H1 (cell line): ENCODE results near the gene FAM170B. TPM values are rescaled to one million over a fixed set of nuclear protein-coding genes. Genes with fewer than 3 reads are reported as not detected.

Experiments used
- CTCF ChIA-PET: fragments of 300-600 bp; sonication (Branson Sonifier 250); formaldehyde crosslinking; loops from one replicate; lab custom pipeline; 2021; ENCODE audit not compliant: partially characterized antibody; lab: Charles Lee
- POLR2A ChIA-PET: fragments of 300-600 bp; sonication (Branson Sonifier 250); formaldehyde crosslinking; loops from one replicate; lab custom pipeline; 2021; ENCODE audit warnings: inconsistent platforms; ENCODE audit not compliant: partially characterized antibody; lab: Charles Lee
- DNase-seq, 2 experiments: peaks; one replicate each; pipeline versions ENCODE4 v3.0.0 to v3.0.0-alpha.2; 2010 to 2022; ENCODE audit warnings: low spot score in 2 of 2, low read depth in 1 of 2, mixed read lengths in 1 of 2
- FAIRE-seq: peaks from 2 replicates; lab custom pipeline; 2011; peaks lifted over from hg19 to GRCh38; lab: Jason Lieb, UNC
- H2AFZ ChIP-seq: 2 replicates; pipeline ENCODE4 v1.8.1; 2012; ENCODE audit warnings: low read length, inconsistent platforms
- H2AK5ac ChIP-seq: 2 replicates; pipeline ENCODE4 v1.6.1; 2013; ENCODE audit warnings: low read depth, low read length
- H2BK120ac ChIP-seq: replicated peaks from 2 replicates; pipeline ENCODE3; 2013; ENCODE audit warnings: low read depth, low read length, inconsistent platforms
- H2BK12ac ChIP-seq: 2 replicates; pipeline ENCODE4 v1.6.1; 2013; ENCODE audit warnings: low read depth, low read length
- H2BK15ac ChIP-seq: 2 replicates; pipeline ENCODE4 v1.6.1; 2013; ENCODE audit warnings: low read length
- H2BK20ac ChIP-seq: 2 replicates; pipeline ENCODE4 v1.6.1; 2013; ENCODE audit warnings: low read length
- H2BK5ac ChIP-seq: 2 replicates; pipeline ENCODE4 v1.6.1; 2013; ENCODE audit warnings: low read depth, low read length
- H3K14ac ChIP-seq: 2 replicates; pipeline ENCODE4 v1.6.1; 2013; ENCODE audit warnings: inconsistent platforms; ENCODE audit not compliant: insufficient read length
- H3K18ac ChIP-seq: 2 replicates; pipeline ENCODE4 v1.6.1; 2013; ENCODE audit warnings: low read length; ENCODE audit errors: extremely low read depth
- H3K23ac ChIP-seq: 2 replicates; pipeline ENCODE4 v1.6.1; 2013; ENCODE audit warnings: inconsistent platforms; ENCODE audit not compliant: insufficient read length
- H3K23me2 ChIP-seq: 2 replicates; pipeline ENCODE4 v1.6.1; 2013; ENCODE audit warnings: low read depth, low read length
- H3K27ac ChIP-seq: 2 replicates; pipeline ENCODE4 v1.6.1; 2011; ENCODE audit warnings: low read depth, low read length, inconsistent platforms
- H3K27me3 ChIP-seq, 4 experiments: replicated peaks in 1 of 4; 1 replicate in 1 of 4; 2 replicates in 3 of 4; pipeline versions ENCODE4 v1.6.1 to v1.8.1; 2011 to 2013; ENCODE audit warnings: low read length in 3 of 4, mild to moderate bottlenecking in 3 of 4, inconsistent platforms in 2 of 4, mixed read lengths in 2 of 4, moderate library complexity in 1 of 4; ENCODE audit not compliant: control insufficient read depth in 3 of 4, insufficient read depth in 3 of 4; ENCODE audit errors: extremely low read depth in 1 of 4
- H3K36me3 ChIP-seq, 4 experiments: 2 replicates each; pipeline versions ENCODE4 v1.6.1 to v1.8.1; 2011 to 2013; ENCODE audit warnings: mild to moderate bottlenecking in 4 of 4, low read length in 3 of 4, moderate library complexity in 2 of 4, control low read depth in 1 of 4, inconsistent platforms in 1 of 4; ENCODE audit not compliant: insufficient read depth in 4 of 4, control insufficient read depth in 2 of 4
- H3K4ac ChIP-seq: replicated peaks from 2 replicates; pipeline ENCODE3; 2013; ENCODE audit warnings: low read length, low read depth, mixed read lengths, inconsistent platforms; ENCODE audit not compliant: insufficient read length
- H3K4me1 ChIP-seq, 4 experiments: replicated peaks in 1 of 4; 1 replicate in 1 of 4; 2 replicates in 3 of 4; pipeline versions ENCODE4 v1.6.1 to v1.8.1; 2011 to 2013; ENCODE audit warnings: low read length in 3 of 4, inconsistent platforms in 2 of 4, mixed read lengths in 1 of 4; ENCODE audit not compliant: insufficient read depth in 4 of 4, control insufficient read depth in 3 of 4
- H3K4me2 ChIP-seq, 2 experiments: 2 replicates each; pipeline versions ENCODE4 v1.6.1 to v1.8.1; 2011 to 2013; ENCODE audit warnings: low read depth in 2 of 2, low read length in 2 of 2, control low read depth in 1 of 2, inconsistent platforms in 1 of 2, mild to moderate bottlenecking in 1 of 2; ENCODE audit not compliant: insufficient read depth in 1 of 2
- H3K4me3 ChIP-seq, 4 experiments: fragments of 200-600, 300-600 bp in 1 of 4; sonication (generic), shearing (Covaris generic), sonication (Bioruptor Twin) in 1 of 4; 2 replicates each; pipeline versions ENCODE4 v1.5.1 to v1.8.1; 2011 to 2016; ENCODE audit warnings: low read length in 4 of 4, low read depth in 3 of 4, control low read depth in 2 of 4, inconsistent platforms in 2 of 4, mild to moderate bottlenecking in 2 of 4, mixed read lengths in 1 of 4, moderate library complexity in 1 of 4; ENCODE audit not compliant: insufficient read depth in 2 of 4; ENCODE audit errors: extremely low read depth in 1 of 4
- H3K56ac ChIP-seq: replicated peaks from 2 replicates; pipeline ENCODE3; 2013; ENCODE audit warnings: low read depth, mild to moderate bottlenecking, mixed read lengths, low read length, inconsistent platforms; ENCODE audit not compliant: insufficient read length
- H3K79me1 ChIP-seq: 2 replicates; pipeline ENCODE4 v1.6.1; 2013; ENCODE audit warnings: low read depth, low read length, control low read depth
- H3K79me2 ChIP-seq, 2 experiments: 2 replicates each; pipeline versions ENCODE4 v1.6.1 to v1.8.1; 2012 to 2013; ENCODE audit warnings: low read length in 2 of 2, mild to moderate bottlenecking in 2 of 2, inconsistent platforms in 1 of 2; ENCODE audit not compliant: insufficient read depth in 2 of 2, control insufficient read depth in 1 of 2
- H3K9ac ChIP-seq, 4 experiments: replicated peaks in 1 of 4; 1 replicate in 1 of 4; 2 replicates in 3 of 4; pipeline versions ENCODE4 v1.6.1 to v1.8.1; 2011 to 2013; ENCODE audit warnings: low read depth in 3 of 4, low read length in 3 of 4, control low read depth in 2 of 4, mild to moderate bottlenecking in 2 of 4, moderate library complexity in 2 of 4, inconsistent platforms in 1 of 4; ENCODE audit errors: extremely low read depth in 1 of 4
- H3K9me3 ChIP-seq, 2 experiments: 2 replicates each; pipeline versions ENCODE4 v1.6.1 to v1.8.1; 2012 to 2013; ENCODE audit warnings: mild to moderate bottlenecking in 2 of 2, moderate library complexity in 2 of 2, control low read depth in 1 of 2, inconsistent platforms in 1 of 2, low read depth in 1 of 2, low read length in 1 of 2, mixed read lengths in 1 of 2; ENCODE audit not compliant: insufficient read depth in 2 of 2
- H4K20me1 ChIP-seq, 2 experiments: replicated peaks in 1 of 2; 2 replicates each; pipeline versions ENCODE3 to v1.8.1; 2011 to 2013; ENCODE audit warnings: inconsistent platforms in 2 of 2, low read length in 2 of 2, mild to moderate bottlenecking in 1 of 2; ENCODE audit not compliant: insufficient read depth in 2 of 2, control insufficient read depth in 1 of 2
- H4K5ac ChIP-seq: 2 replicates; pipeline ENCODE4 v1.6.1; 2013; ENCODE audit warnings: low read length, low read depth, mixed read lengths, inconsistent platforms; ENCODE audit not compliant: insufficient read length
- H4K8ac ChIP-seq: 2 replicates; pipeline ENCODE4 v1.8.0; 2013; ENCODE audit warnings: mild to moderate bottlenecking, moderate library complexity, low read length, inconsistent platforms; ENCODE audit not compliant: insufficient read depth; ENCODE audit errors: extremely low read depth
- H4K91ac ChIP-seq: replicated peaks from 2 replicates; pipeline ENCODE3; 2013; ENCODE audit warnings: low read length, mixed read lengths, inconsistent platforms; ENCODE audit not compliant: insufficient read length
- CBX5 ChIP-seq: fragments of 300-800, 300-1000 bp; sonication (generic); IDR thresholded peaks from 2 replicates; pipeline ENCODE4 v1.7.1; 2016; ENCODE audit warnings: antibody characterized with exemption, low read length, low read depth
- CBX8 ChIP-seq: fragments of 300-800, 300-1000 bp; sonication (generic); IDR thresholded peaks from 2 replicates; pipeline ENCODE4 v1.7.1; 2016; ENCODE audit warnings: low read depth, low read length, borderline replicate concordance
- KDM4A ChIP-seq: IDR thresholded peaks from one replicate; pipeline ENCODE4 v1.7.1; 2012; ENCODE audit warnings: low read depth, mild to moderate bottlenecking, moderate library complexity, low read length, inconsistent platforms; ENCODE audit not compliant: severe bottlenecking
- NANOG ChIP-seq: IDR thresholded peaks from 2 replicates; pipeline ENCODE4 v1.6.1; 2011; ENCODE audit warnings: low read length, low read depth, mild to moderate bottlenecking, inconsistent platforms; ENCODE audit not compliant: insufficient read depth, poor library complexity, severe bottlenecking
- NRF1 ChIP-seq: IDR thresholded peaks from 2 replicates; pipeline ENCODE4 v1.6.1; 2011; ENCODE audit warnings: mild to moderate bottlenecking, low read depth, low read length, improper control_type of control experiment
- RAD21 ChIP-seq, 2 experiments: IDR thresholded peaks in 1 of 2; conservative IDR thresholded peaks in 1 of 2; 2 replicates each; pipeline ENCODE4 v1.6.1; 2011; ENCODE audit warnings: low read depth in 2 of 2, low read length in 2 of 2, improper control_type of control experiment in 1 of 2, inconsistent platforms in 1 of 2, mild to moderate bottlenecking in 1 of 2, moderate library complexity in 1 of 2
- SIN3A ChIP-seq, 2 experiments: IDR thresholded peaks in 1 of 2; conservative IDR thresholded peaks in 1 of 2; 2 replicates each; pipeline ENCODE4 v1.6.1; 2011 to 2012; ENCODE audit warnings: low read length in 2 of 2, improper control_type of control experiment in 1 of 2, low read depth in 1 of 2, mild to moderate bottlenecking in 1 of 2
- SIX5 ChIP-seq: IDR thresholded peaks from 2 replicates; pipeline ENCODE4 v1.6.1; 2011; ENCODE audit warnings: mild to moderate bottlenecking, low read depth, low read length
- SRF ChIP-seq: IDR thresholded peaks from 2 replicates; pipeline ENCODE4 v1.6.1; 2011; ENCODE audit warnings: mild to moderate bottlenecking, low read depth, low read length, moderate library complexity
- USF2 ChIP-seq: IDR thresholded peaks from 2 replicates; pipeline ENCODE4 v1.6.1; 2011; ENCODE audit warnings: low read length, improper control_type of control experiment
- ZNF274 ChIP-seq: IDR thresholded peaks from 2 replicates; pipeline ENCODE4 v1.7.0; 2012; ENCODE audit warnings: low read length, borderline replicate concordance; ENCODE audit errors: extremely low read depth
- WGBS, 2 experiments: shearing (Covaris generic) in 1 of 2; methylation state at CpG; one replicate each; pipeline versions ENCODE4 v1.1.6 to v1.1.7; 2013 to 2015; ENCODE audit warnings: low lambda C conversion rate in 2 of 2, mixed read lengths in 2 of 2, inconsistent platforms in 1 of 2, low coverage in 1 of 2, missing lambda C conversion rate in 1 of 2; ENCODE audit not compliant: insufficient replicate concordance in 2 of 2, insufficient coverage in 1 of 2, insufficient read length in 1 of 2; ENCODE audit errors: extremely low coverage in 1 of 2, missing lambda C conversion rate in 1 of 2; 5-methylcytosine and 5-hydroxymethylcytosine counted together
- polyA plus RNA-seq, 7 experiments: library from polyadenylated mRNA; depleted of rRNA in 3 of 7; stranded (reverse) in 5 of 7; unstranded in 2 of 7; fragments of >200 nt in 5 of 7; fragments of 200-250 nt in 2 of 7; gene quantifications; 1 replicate in 5 of 7; 2 replicates in 1 of 7; 4 replicates in 1 of 7; pipeline versions ENCODE4 v1.2.1 to v1.2.3, GENCODE V29; 2011 to 2013; ENCODE audit warnings: missing spikeins in 2 of 7, mixed read lengths in 2 of 7
- total RNA-seq: library from RNA; stranded (reverse); fragmentation: NEBNext Ultra II Directional; extraction: Animal tissue kit (Norgen Biotek cat#: 25700); gene quantifications from 2 replicates; pipeline ENCODE4 v1.2.1, GENCODE V29; 2021

The FAM170B gene
- total and polyA plus RNA-seq, 2 of the 8 experiments (the other 6 are each of a cell fraction or from before 2014, with no cell fraction given) = not detected

GRCh38 chr10:49132362-49132737, 1.5 kb downstream of the FAM170B start:
- Histone ChIP-seq H3K23ac (no peak overlapping the region), H3K9me3 (no peaks in the 10 kb centered on the region), H4K5ac (no peak overlapping the region), H4K91ac (no peak overlapping the region), H2AK5ac (no peak overlapping the region), H2BK15ac (no peak overlapping the region), H3K18ac (no peak overlapping the region), H3K14ac (no peak overlapping the region), H3K9ac (no peak overlapping the region), H2BK5ac (no peak overlapping the region), H3K4me1 (no peaks in the 10 kb centered on the region), H3K27me3 (no peaks in the 10 kb centered on the region), H4K8ac (no peak overlapping the region), H3K23me2 (no peaks in the 10 kb centered on the region), H3K4me2 (no peak overlapping the region), H3K27ac (no peak overlapping the region), H3K4me3 (no peak overlapping the region), H2BK20ac (no peak overlapping the region), H3K79me1 (no peaks in the 10 kb centered on the region), H4K20me1 (no peaks in the 10 kb centered on the region), H3K4ac (no peak overlapping the region), H2BK12ac (no peak overlapping the region), H3K36me3 (no peaks in the 10 kb centered on the region), H2BK120ac (no peak overlapping the region), H3K79me2 (no peaks in the 10 kb centered on the region), H3K56ac (no peak overlapping the region), H2AFZ (no peak overlapping the region)
- POLR2A ChIA-PET = no interaction called here
- DNase-seq (no peak), FAIRE-seq (no peak)
- CTCF ChIA-PET = interaction anchor here (1.0 to 2.1 kb wide), 6 partner anchors 9 to 44 kb away, joined by 3 to 6 read pairs (median 3); no protein-coding TSS in a partner anchor
- 88% methylated on average over 2 of the region's 2 CpGs; no CpG with 5 or more reads in 1 of the 2 experiments for WGBS, 2 experiments
- TF ChIP-seq ZNF274 (no peak), NRF1 (no peak), CBX8 (no peak), SRF (no peak), NANOG (no peak), CBX5 (no peak), RAD21 (IDR thresholded peaks at IDR 0.05 in 1 of 2, conservative IDR thresholded peaks at IDR 0.05 in 1 of 2; ENCODE audit: low read depth in 2 of 2, low read length in 2 of 2) (peak in 1 of 2 experiments; percentile 12; a peak in 1 of 4 replicates), KDM4A (no peak), USF2 (no peak), SIN3A (conservative IDR thresholded peaks at IDR 0.05 in 1 of 2, IDR thresholded peaks at IDR 0.05 in 1 of 2; ENCODE audit: low read depth in 1 of 2, low read length in 2 of 2) (no peak), SIX5 (no peak)
